ENCODE measurements around the gene NUP37. TPM values are rescaled to one million over a fixed set of nuclear protein-coding genes. Genes with fewer than 3 reads are reported as not detected.

Gene NUP37
- total RNA-seq, 2 experiments from 2014 or later = 32.9 to 72.8 TPM

- no TSS peak for BruUV-seq (replicated peaks)
- CTCF ChIA-PET (ENCODE audit: unreplicated experiment) = interaction anchor here (1.3 kb wide), 1 partner anchor 50 kb away, joined by 3 read pairs; no protein-coding TSS in a partner anchor
- intact Hi-C loops (cut with micrococcal nuclease; ENCODE audit: unreplicated experiment) = loop anchor here (5.0 kb wide), 3 partner anchors 124 to 289 kb away; no protein-coding TSS in a partner anchor
- H3K9me3 ChIP-seq (ENCODE audit: low read length) = no peaks in the 10 kb centered on the region
- POLR2A ChIA-PET = interaction anchor here (0.7 to 2.7 kb wide), 7 partner anchors 9 to 119 kb away, joined by 3 to 8 read pairs (median 5); no protein-coding TSS in a partner anchor
- H3K27ac ChIP-seq (ENCODE audit: low read depth, low read length, poor library complexity, severe bottlenecking) = peak overlapping the region; percentile 34
- peak overlapping the region; percentile 90 for H3K4me3 ChIP-seq (ENCODE audit: low read depth, low read length, poor library complexity, severe bottlenecking)
- DNase-seq (ENCODE audit: low spot score) = peak; percentile 40
- peak overlapping the region; percentile 95 for H3K4me2 ChIP-seq (ENCODE audit: low read length)
- H3K79me2 ChIP-seq (ENCODE audit: insufficient read depth, low read depth, low read length) = no peaks in the 10 kb centered on the region; the same call in 1 of the 2 replicates
- peaks cover 6% of the 10 kb centered on the region for H3K4me1 ChIP-seq (ENCODE audit: insufficient read depth, low read length, poor library complexity, severe bottlenecking)
- H2AFZ ChIP-seq (ENCODE audit: low read length) = peak overlapping the region; percentile 93
- H4K20me1 ChIP-seq (ENCODE audit: insufficient read depth, low read length) = no peaks in the 10 kb centered on the region
- H3K9me2 ChIP-seq (ENCODE audit: insufficient read depth, low read length) = no peaks in the 10 kb centered on the region
- TF ChIP-seq CTCF (conservative IDR thresholded peaks at IDR 0.05; ENCODE audit: low read length) (no peak), EZH2phosphoT487 (IDR thresholded peaks at IDR 0.05; ENCODE audit: borderline replicate concordance, low read depth, low read length) (no peak)
- H3K36me3 ChIP-seq (ENCODE audit: insufficient read depth, low read length) = no peaks in the 10 kb centered on the region
These were observed 58.8 kb downstream of the NUP37 start for GRCh38 chr12:102061096-102061559.

GRCh38 chr12:102059343-102059742 lies 60.6 kb downstream of the NUP37 start:
- no TSS peak for BruUV-seq (replicated peaks)
- H3K4me1 ChIP-seq (ENCODE audit: insufficient read depth, low read length, poor library complexity, severe bottlenecking) = peaks cover 6% of the 10 kb centered on the region
- H3K36me3 ChIP-seq (ENCODE audit: insufficient read depth, low read length) = no peaks in the 10 kb centered on the region; the same call in 1 of the 2 replicates
- DNase-seq (ENCODE audit: low spot score) = no peak
- H4K20me1 ChIP-seq (ENCODE audit: insufficient read depth, low read length) = no peaks in the 10 kb centered on the region
- H3K79me2 ChIP-seq (ENCODE audit: insufficient read depth, low read depth, low read length) = no peaks in the 10 kb centered on the region; the same call in 1 of the 2 replicates
- ChIA-PET CTCF (ENCODE audit: unreplicated experiment) (no interaction called here), POLR2A (interaction anchor here (0.6 kb wide), 1 partner anchor 17 kb away, joined by 3 read pairs; no protein-coding TSS in a partner anchor)
- no peak overlapping the region for H3K27ac ChIP-seq (ENCODE audit: low read depth, low read length, poor library complexity, severe bottlenecking)
- TF ChIP-seq EZH2phosphoT487 (IDR thresholded peaks at IDR 0.05; ENCODE audit: borderline replicate concordance, low read depth, low read length) (no peak), CTCF (conservative IDR thresholded peaks at IDR 0.05; ENCODE audit: low read length) (no peak)
- H3K9me3 ChIP-seq (ENCODE audit: low read length) = no peaks in the 10 kb centered on the region
- no peaks in the 10 kb centered on the region for H3K9me2 ChIP-seq (ENCODE audit: insufficient read depth, low read length)
- H3K4me3 ChIP-seq (ENCODE audit: low read depth, low read length, poor library complexity, severe bottlenecking) = no peak overlapping the region
- H3K4me2 ChIP-seq (ENCODE audit: low read length) = no peak overlapping the region
- H2AFZ ChIP-seq (ENCODE audit: low read length) = no peak overlapping the region
- intact Hi-C loops (cut with micrococcal nuclease; ENCODE audit: unreplicated experiment) = no loop called here

GRCh38 chr12:102054345-102054744 lies 65.6 kb downstream of the NUP37 start:
- no peak overlapping the region for H3K4me3 ChIP-seq (ENCODE audit: low read depth, low read length, poor library complexity, severe bottlenecking)
- no peak for TF ChIP-seq EZH2phosphoT487 (IDR thresholded peaks at IDR 0.05; ENCODE audit: borderline replicate concordance, low read depth, low read length)
- TF ChIP-seq CTCF (conservative IDR thresholded peaks at IDR 0.05; ENCODE audit: low read length) = no peak
- H3K4me1 ChIP-seq (ENCODE audit: insufficient read depth, low read length, poor library complexity, severe bottlenecking) = no peaks in the 10 kb centered on the region
- no peaks in the 10 kb centered on the region for H4K20me1 ChIP-seq (ENCODE audit: insufficient read depth, low read length)
- DNase-seq (ENCODE audit: low spot score) = no peak
- no peak overlapping the region for H3K4me2 ChIP-seq (ENCODE audit: low read length)
- CTCF ChIA-PET (ENCODE audit: unreplicated experiment) = no interaction called here
- H3K9me3 ChIP-seq (ENCODE audit: low read length) = no peaks in the 10 kb centered on the region
- H3K9me2 ChIP-seq (ENCODE audit: insufficient read depth, low read length) = no peaks in the 10 kb centered on the region
- no TSS peak for BruUV-seq (replicated peaks)
- H3K79me2 ChIP-seq (ENCODE audit: insufficient read depth, low read depth, low read length) = no peaks in the 10 kb centered on the region
- peaks cover 7% of the 10 kb centered on the region; the same call in 1 of the 2 replicates for H3K36me3 ChIP-seq (ENCODE audit: insufficient read depth, low read length)
- POLR2A ChIA-PET = interaction anchor here (1.0 kb wide), 1 partner anchor 10 kb away, joined by 4 read pairs; no protein-coding TSS in a partner anchor
- H2AFZ ChIP-seq (ENCODE audit: low read length) = no peak overlapping the region
- H3K27ac ChIP-seq (ENCODE audit: low read depth, low read length, poor library complexity, severe bottlenecking) = no peak overlapping the region
- intact Hi-C loops (cut with micrococcal nuclease; ENCODE audit: unreplicated experiment) = no loop called here
